H9 (cell line): ENCODE measurements around the gene KCNIP1. TPM values are rescaled to one million over a fixed set of nuclear protein-coding genes. Genes with fewer than 3 reads are reported as not detected.
A peak's percentile ranks its signal among the peaks of the same experiment; 100 is the strongest.

Source experiments
- DNase-seq: peaks from one replicate; pipeline ENCODE4 v3.0.0-alpha.2; 2017
- H2AFZ ChIP-seq: one replicate; pipeline ENCODE4 v1.6.1; 2013; ENCODE audit warnings: mild to moderate bottlenecking, low read length, control low read depth, moderate library complexity
- H2AK5ac ChIP-seq: 2 replicates; pipeline ENCODE4 v1.6.1; 2013; ENCODE audit warnings: low read length, control low read depth, mixed read lengths; ENCODE audit not compliant: insufficient read length
- H2BK120ac ChIP-seq: one replicate; pipeline ENCODE4 v1.6.1; 2013; ENCODE audit warnings: low read depth, mild to moderate bottlenecking, low read length, control low read depth, inconsistent platforms; ENCODE audit not compliant: poor library complexity, severe bottlenecking
- H2BK12ac ChIP-seq: 2 replicates; pipeline ENCODE4 v1.6.1; 2013; ENCODE audit warnings: low read length, control low read depth, mixed read lengths, low read depth; ENCODE audit not compliant: insufficient read length
- H2BK15ac ChIP-seq: 2 replicates; pipeline ENCODE4 v1.6.1; 2013; ENCODE audit warnings: low read depth, low read length, control low read depth
- H2BK20ac ChIP-seq: one replicate; pipeline ENCODE4 v1.6.1; 2013; ENCODE audit warnings: low read depth, mild to moderate bottlenecking, low read length, control low read depth, inconsistent platforms; ENCODE audit not compliant: poor library complexity, severe bottlenecking
- H2BK5ac ChIP-seq: 2 replicates; pipeline ENCODE4 v1.6.1; 2013; ENCODE audit warnings: low read length, control low read depth, mixed read lengths; ENCODE audit not compliant: insufficient read length
- H3K14ac ChIP-seq: 2 replicates; pipeline ENCODE4 v1.6.1; 2013; ENCODE audit warnings: low read length, control low read depth; ENCODE audit not compliant: insufficient read depth
- H3K18ac ChIP-seq: 2 replicates; pipeline ENCODE4 v1.6.1; 2013; ENCODE audit warnings: low read depth, mild to moderate bottlenecking, mixed read lengths, low read length, control low read depth; ENCODE audit not compliant: insufficient read length
- H3K23ac ChIP-seq: 2 replicates; pipeline ENCODE4 v1.6.1; 2013; ENCODE audit warnings: low read length, control low read depth, mixed read lengths, low read depth; ENCODE audit not compliant: insufficient read length
- H3K23me2 ChIP-seq: 2 replicates; pipeline ENCODE4 v1.6.1; 2013; ENCODE audit warnings: low read depth, mild to moderate bottlenecking, mixed read lengths, low read length, control low read depth; ENCODE audit not compliant: insufficient read length, poor library complexity, severe bottlenecking
- H3K27ac ChIP-seq: 2 replicates; pipeline ENCODE4 v1.5.1; 2013; ENCODE audit warnings: low read length, control low read depth, mixed read lengths, low read depth; ENCODE audit not compliant: insufficient read length
- H3K27me3 ChIP-seq: 2 replicates; pipeline ENCODE4 v1.6.1; 2013; ENCODE audit warnings: low read length, control low read depth, inconsistent platforms; ENCODE audit not compliant: insufficient read depth
- H3K4ac ChIP-seq: 2 replicates; pipeline ENCODE4 v1.6.1; 2013; ENCODE audit warnings: low read depth, mild to moderate bottlenecking, control low read depth, inconsistent platforms, low read length, moderate library complexity
- H3K4me1 ChIP-seq: 2 replicates; pipeline ENCODE4 v1.6.1; 2013; ENCODE audit warnings: low read length, control low read depth, inconsistent platforms; ENCODE audit not compliant: insufficient read depth
- H3K4me2 ChIP-seq: 2 replicates; pipeline ENCODE4 v1.6.1; 2013; ENCODE audit warnings: low read length, control low read depth, mixed read lengths; ENCODE audit not compliant: insufficient read length, insufficient read depth
- H3K56ac ChIP-seq: 2 replicates; pipeline ENCODE4 v1.6.1; 2013; ENCODE audit warnings: low read depth, mild to moderate bottlenecking, mixed read lengths, low read length, control low read depth; ENCODE audit not compliant: insufficient read length
- H3K79me1 ChIP-seq: 2 replicates; pipeline ENCODE4 v1.6.1; 2013; ENCODE audit warnings: low read depth, mild to moderate bottlenecking, moderate library complexity, low read length, control low read depth, inconsistent platforms; ENCODE audit not compliant: insufficient read depth, poor library complexity, severe bottlenecking
- H3K79me2 ChIP-seq: 2 replicates; pipeline ENCODE4 v1.6.1; 2013; ENCODE audit warnings: low read length, control low read depth, inconsistent platforms; ENCODE audit not compliant: insufficient read depth
- H3K9ac ChIP-seq: 2 replicates; pipeline ENCODE4 v1.6.1; 2013; ENCODE audit warnings: low read length, control low read depth, mixed read lengths; ENCODE audit not compliant: insufficient read length; ENCODE audit errors: extremely low read depth
- H3K9me3 ChIP-seq: one replicate; pipeline ENCODE4 v1.6.1; 2013; ENCODE audit warnings: low read depth, low read length, inconsistent platforms; ENCODE audit not compliant: control insufficient read depth
- H3T11ph ChIP-seq: one replicate; pipeline ENCODE4 v1.6.1; 2013; ENCODE audit warnings: mild to moderate bottlenecking, low read length, control low read depth, inconsistent platforms
- H4K20me1 ChIP-seq: one replicate; pipeline ENCODE4 v1.6.1; 2013; ENCODE audit not compliant: control insufficient read depth, insufficient read length, insufficient read depth
- H4K5ac ChIP-seq: 2 replicates; pipeline ENCODE4 v1.6.1; 2013; ENCODE audit warnings: low read depth, mild to moderate bottlenecking, mixed read lengths, low read length, control low read depth; ENCODE audit not compliant: insufficient read length
- H4K8ac ChIP-seq: replicated peaks from 2 replicates; pipeline ENCODE4 v1.6.1; 2013; ENCODE audit warnings: low read length, control low read depth, mixed read lengths, low read depth; ENCODE audit not compliant: insufficient read length
- H4K91ac ChIP-seq: 2 replicates; pipeline ENCODE4 v1.6.1; 2013; ENCODE audit warnings: low read depth, mild to moderate bottlenecking, moderate library complexity, mixed read lengths, low read length, control low read depth; ENCODE audit not compliant: insufficient read length
- H3K27ac Mint-ChIP-seq, 3 experiments: 2 replicates in 2 of 3; 3 replicates in 1 of 3; pipeline ENCODE4 v1.8.0; 2020 to 2021; ENCODE audit warnings: mixed read lengths in 3 of 3, mild to moderate bottlenecking in 1 of 3, moderate library complexity in 1 of 3
- H3K27me3 Mint-ChIP-seq: 2 replicates; pipeline ENCODE4 v1.8.0; 2021; ENCODE audit warnings: low read depth, mild to moderate bottlenecking, moderate library complexity, mixed read lengths
- H3K36me3 Mint-ChIP-seq, 3 experiments: 2 replicates in 2 of 3; 3 replicates in 1 of 3; pipeline ENCODE4 v1.8.0; 2020 to 2021; ENCODE audit warnings: low read depth in 3 of 3, mixed read lengths in 3 of 3; ENCODE audit not compliant: insufficient read depth in 1 of 3
- H3K4me1 Mint-ChIP-seq, 2 experiments: 2 replicates each; pipeline ENCODE4 v1.8.0; 2020; ENCODE audit warnings: mixed read lengths in 2 of 2
- H3K4me3 Mint-ChIP-seq, 2 experiments: 2 replicates in 1 of 2; 3 replicates in 1 of 2; pipeline ENCODE4 v1.8.0; 2020 to 2021; ENCODE audit warnings: mild to moderate bottlenecking in 2 of 2, mixed read lengths in 2 of 2, moderate library complexity in 1 of 2
- H3K9me3 Mint-ChIP-seq, 2 experiments: 2 replicates in 1 of 2; 3 replicates in 1 of 2; pipeline ENCODE4 v1.8.0; 2020; ENCODE audit warnings: mild to moderate bottlenecking in 2 of 2, mixed read lengths in 2 of 2, moderate library complexity in 1 of 2
- WGBS: extraction: QIAGEN DNeasy Blood & Tissue Kit; methylation state at CpG from one replicate; pipeline ENCODE4 v1.1.7; 2013; ENCODE audit warnings: missing lambda C conversion rate, low lambda C conversion rate, mixed read lengths; ENCODE audit not compliant: insufficient read length; ENCODE audit errors: extremely low coverage; 5-methylcytosine and 5-hydroxymethylcytosine counted together
- total RNA-seq: library from RNA; stranded (reverse); gene quantifications from 2 replicates; pipeline ENCODE4 v1.2.1, GENCODE V29; 2021
- TF ChIP-seq, protein P1 (sequence below): fragments of 200-600 bp; sonication (generic); conservative IDR thresholded peaks from 3 replicates; pipeline ENCODE4 v1.8.0; 2021; ENCODE audit warnings: antibody characterized with exemption, mild to moderate bottlenecking

The KCNIP1 gene
- total RNA-seq, 1 experiment from 2014 or later = 0.63 TPM

DNA sequence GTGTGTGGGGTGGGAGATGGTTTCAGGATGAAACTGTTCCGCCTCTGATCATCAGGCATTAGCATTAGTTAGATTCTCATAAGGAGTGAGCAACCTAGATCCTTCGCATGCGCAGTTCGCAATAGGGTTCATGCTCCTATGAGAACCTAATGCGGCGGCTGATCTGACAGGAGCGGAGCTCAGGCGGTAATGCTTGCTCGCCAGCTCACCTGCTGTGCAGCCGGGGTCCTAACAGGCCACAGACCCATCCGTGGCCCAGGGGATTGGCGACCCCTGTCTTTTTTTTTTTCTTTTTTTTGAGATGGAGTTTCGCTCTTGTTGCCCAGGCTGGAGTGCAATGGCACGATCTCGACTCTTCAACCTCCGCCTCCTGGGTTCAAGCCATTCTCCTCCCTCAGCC is 119.1 kb downstream of the KCNIP1 start:
- peaks cover 18% of the 10 kb centered on the region for H3K27me3 Mint-ChIP-seq
- no peak overlapping the region for H2BK20ac ChIP-seq
- no peak overlapping the region for H3K23ac ChIP-seq
- no peak overlapping the region for H3K27ac ChIP-seq
- no peaks in the 10 kb centered on the region for H3K27me3 ChIP-seq
- no peaks in the 10 kb centered on the region for H3K9me3 Mint-ChIP-seq
- no peak overlapping the region for H4K8ac ChIP-seq
- no peak overlapping the region for H3K56ac ChIP-seq
- peak overlapping the region in 1 of 3 experiments; percentile 77; a peak in 1 of 7 replicates for H3K27ac Mint-ChIP-seq
- H4K91ac ChIP-seq = no peak overlapping the region
- H3K18ac ChIP-seq = no peak overlapping the region
- no peak overlapping the region for H3K9ac ChIP-seq
- no peaks in the 10 kb centered on the region for H3K23me2 ChIP-seq
- H2AFZ ChIP-seq = no peak overlapping the region
- no peaks in the 10 kb centered on the region for H3K36me3 Mint-ChIP-seq
- no peak overlapping the region for H2BK12ac ChIP-seq
- no peaks in the 10 kb centered on the region for H3K9me3 ChIP-seq
- H2AK5ac ChIP-seq = no peak overlapping the region
- no CpG with 5 or more reads among the region's 16 CpGs for WGBS
- H3K79me1 ChIP-seq = no peaks in the 10 kb centered on the region
- H2BK120ac ChIP-seq = no peak overlapping the region
- no peak overlapping the region for H3K4ac ChIP-seq
- no peak for DNase-seq
- no peak overlapping the region for H2BK15ac ChIP-seq
- H4K5ac ChIP-seq = no peak overlapping the region
- TF ChIP-seq, protein P1, sequence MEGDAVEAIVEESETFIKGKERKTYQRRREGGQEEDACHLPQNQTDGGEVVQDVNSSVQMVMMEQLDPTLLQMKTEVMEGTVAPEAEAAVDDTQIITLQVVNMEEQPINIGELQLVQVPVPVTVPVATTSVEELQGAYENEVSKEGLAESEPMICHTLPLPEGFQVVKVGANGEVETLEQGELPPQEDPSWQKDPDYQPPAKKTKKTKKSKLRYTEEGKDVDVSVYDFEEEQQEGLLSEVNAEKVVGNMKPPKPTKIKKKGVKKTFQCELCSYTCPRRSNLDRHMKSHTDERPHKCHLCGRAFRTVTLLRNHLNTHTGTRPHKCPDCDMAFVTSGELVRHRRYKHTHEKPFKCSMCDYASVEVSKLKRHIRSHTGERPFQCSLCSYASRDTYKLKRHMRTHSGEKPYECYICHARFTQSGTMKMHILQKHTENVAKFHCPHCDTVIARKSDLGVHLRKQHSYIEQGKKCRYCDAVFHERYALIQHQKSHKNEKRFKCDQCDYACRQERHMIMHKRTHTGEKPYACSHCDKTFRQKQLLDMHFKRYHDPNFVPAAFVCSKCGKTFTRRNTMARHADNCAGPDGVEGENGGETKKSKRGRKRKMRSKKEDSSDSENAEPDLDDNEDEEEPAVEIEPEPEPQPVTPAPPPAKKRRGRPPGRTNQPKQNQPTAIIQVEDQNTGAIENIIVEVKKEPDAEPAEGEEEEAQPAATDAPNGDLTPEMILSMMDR = no peak
- H3T11ph ChIP-seq = no peak overlapping the region
- no peak overlapping the region for H2BK5ac ChIP-seq
- H3K4me2 ChIP-seq = no peak overlapping the region
- H3K4me1 ChIP-seq = no peaks in the 10 kb centered on the region; the same call in 1 of the 2 replicates
- no peaks in the 10 kb centered on the region for H3K79me2 ChIP-seq
- H3K4me1 Mint-ChIP-seq = peaks cover 17 to 23% of the 10 kb centered on the region in 2 experiments
- H3K14ac ChIP-seq = no peak overlapping the region
- H4K20me1 ChIP-seq = no peaks in the 10 kb centered on the region
- no peak overlapping the region for H3K4me3 Mint-ChIP-seq
